ENCODE data around the gene FAM20C.
"Not testable (repeated sequence)": the region's sequence is repeated elsewhere in the genome, so short reads cannot be mapped to it uniquely, and the experiment has no call there.

The FAM20C gene

DNA sequence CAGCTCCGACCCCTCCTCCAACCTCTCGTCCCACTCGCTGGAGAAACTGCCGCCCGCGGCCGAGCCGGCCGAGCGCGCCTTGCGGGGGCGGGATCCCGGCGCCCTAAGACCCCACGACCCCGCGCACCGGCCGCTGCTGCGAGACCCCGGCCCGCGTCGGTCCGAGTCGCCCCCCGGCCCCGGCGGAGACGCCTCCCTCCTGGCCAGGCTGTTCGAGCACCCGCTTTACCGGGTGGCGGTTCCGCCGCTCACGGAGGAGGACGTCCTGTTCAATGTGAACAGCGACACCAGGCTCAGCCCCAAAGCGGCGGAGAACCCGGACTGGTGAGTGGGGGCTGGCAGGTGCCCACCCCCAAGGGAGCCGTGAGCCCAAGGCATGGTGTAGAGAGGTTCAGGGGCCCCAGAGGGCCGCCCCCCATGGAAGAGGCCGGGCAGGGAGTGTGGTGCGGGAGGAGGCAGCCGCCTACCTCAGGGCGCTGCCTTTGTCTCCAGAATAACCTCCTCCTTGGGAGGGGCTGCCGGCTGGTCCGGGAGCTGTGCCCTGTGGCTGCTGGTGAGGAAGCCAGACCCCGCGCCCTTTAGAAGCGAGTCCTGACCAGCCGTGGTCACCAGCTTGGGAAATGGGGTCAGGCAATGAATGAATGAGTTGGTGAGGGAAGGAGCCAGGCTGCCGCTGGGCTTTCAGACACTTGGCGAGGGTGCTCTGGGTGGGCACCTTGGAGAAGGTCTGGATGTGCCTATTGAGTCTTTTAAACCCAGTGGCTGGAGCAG is 1.3 kb downstream of the FAM20C start:
- ATAC-seq: no peak

DNA sequence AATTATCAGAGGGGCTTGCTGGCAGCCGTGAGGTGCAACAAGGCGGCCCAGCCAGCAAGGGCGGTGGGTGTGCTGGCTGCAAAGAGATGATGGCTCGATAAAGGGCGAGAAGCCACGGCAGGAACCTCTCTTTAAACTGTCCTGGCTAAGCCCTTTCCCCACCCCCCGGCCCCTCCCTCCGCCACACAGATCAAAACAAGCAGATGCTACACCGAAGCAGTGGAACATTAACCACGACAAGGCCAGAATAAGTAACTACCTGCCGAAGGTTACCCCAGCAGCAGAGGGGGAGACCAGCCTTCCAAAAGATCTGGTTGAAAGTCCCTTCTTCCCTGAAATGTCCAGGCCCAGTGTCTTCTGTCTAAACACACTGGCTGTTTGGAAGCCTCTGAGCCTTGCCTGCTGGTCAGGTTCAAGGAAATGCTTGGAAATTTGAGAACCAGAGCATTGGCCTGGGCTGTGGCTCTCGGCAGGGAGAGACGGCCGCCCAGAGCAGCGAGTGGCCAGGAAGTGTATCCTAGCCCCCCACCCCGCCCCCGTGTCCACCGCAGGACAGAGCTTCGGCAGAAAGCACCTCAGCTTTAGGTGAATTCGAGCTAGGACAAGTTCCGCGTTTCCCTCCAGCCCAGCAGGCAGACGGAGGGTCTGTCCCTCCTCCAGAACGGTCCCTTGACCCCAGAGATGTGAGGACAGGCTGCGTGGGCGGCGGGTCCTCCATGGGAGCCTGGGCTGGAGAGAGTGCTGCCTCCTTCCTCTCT is 2.1 kb downstream of the FAM20C start:
- ATAC-seq: no peak

DNA sequence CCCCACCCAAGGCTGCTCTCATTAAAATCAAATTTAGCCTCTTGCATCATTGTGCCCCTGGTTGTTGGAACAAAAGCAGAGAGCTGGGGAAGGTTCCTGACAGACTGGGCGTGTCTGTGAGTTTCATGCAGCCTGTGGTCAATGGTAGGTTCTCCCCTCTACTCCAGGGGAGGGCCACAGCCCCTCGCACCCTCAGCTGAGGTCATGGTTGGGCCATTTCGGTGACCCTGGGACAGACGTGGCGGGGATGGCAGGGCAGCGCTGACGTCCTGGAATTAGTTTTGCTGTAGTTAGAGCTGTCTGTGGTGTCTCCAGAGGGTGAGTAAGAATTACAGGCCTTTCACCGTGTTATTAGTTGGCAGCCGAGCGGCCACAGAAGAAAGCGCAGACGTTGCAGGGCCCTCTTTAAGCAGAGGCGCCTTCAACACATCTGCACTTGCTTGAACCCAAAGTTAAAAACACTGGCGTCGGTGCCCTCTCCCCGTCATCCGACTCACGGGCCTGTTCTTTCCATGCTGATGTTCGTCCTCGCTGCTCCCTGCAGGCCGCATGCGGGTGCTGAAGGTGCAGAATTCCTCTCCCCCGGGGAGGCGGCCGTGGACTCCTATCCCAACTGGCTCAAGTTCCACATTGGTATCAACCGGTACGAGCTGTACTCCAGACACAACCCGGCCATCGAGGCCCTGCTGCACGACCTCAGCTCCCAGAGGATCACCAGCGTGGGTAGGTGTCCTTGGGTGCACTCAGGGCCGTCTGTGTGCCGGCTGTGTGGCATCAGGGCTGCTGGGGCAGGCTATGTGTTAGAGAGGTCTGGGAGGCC is 2.8 kb downstream of the FAM20C start:
- ATAC-seq: no peak

DNA sequence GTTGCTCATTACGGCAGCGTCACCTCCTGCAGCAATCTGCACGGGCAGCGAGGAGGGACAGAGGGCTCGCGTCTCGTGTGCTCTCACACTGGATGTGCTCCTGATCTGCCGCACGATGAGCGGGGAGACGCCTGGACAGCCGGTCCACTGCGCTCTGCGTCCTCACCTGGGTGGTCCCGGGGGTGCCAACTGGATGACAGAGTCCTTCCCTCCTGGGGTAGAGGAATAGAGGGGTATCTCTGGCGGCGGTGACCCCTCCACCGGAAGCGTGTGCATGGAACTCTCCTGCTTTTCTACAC is 3.4 kb downstream of the FAM20C start:
- no peak for ATAC-seq

DNA sequence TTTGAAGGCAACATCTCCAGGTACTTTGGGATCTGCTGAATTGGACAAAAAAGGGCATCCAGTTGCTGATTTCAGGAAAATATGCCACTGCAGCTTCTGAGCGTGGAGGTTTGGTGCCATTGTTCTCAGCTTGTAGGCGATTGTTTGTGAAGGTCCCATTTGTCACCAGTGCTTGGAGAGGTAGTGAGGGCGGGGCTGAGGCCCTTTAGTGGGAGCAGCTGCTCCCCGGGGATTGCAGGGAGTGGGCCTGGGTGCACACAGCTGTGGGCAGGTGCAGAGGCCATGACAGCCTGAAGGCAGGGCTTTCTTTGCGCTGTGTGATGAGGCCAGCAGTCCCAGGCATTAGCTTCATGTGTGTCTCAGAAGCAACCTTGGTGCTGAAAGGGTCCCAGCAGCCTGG is 3.9 kb downstream of the FAM20C start:
- ATAC-seq: no peak

DNA sequence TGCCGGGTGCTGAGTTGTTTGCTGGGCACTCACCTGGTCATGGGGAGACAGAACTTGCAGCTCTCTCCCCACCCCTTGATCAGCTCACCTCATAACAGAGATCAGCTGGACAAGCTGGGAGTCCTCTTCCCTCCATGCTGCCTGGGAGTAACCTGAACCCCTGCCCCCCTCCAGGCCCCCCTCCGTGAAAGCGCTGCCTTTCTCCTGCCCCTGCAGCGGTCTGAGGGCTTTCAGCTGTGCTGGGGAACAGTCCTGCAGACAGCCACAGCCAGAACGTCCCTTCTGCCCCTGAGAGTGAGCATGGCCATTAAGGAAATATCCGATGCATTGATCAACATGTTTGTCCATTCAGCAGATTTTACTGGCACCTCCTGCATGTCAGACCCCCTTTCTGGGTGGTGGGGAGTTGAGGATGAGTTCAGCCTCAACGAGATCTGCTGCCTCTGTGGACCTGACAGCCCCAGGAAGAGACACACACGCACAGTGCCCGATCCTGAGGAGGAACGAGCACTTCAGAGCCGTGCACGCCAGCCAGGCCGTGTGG is 4.5 kb downstream of the FAM20C start:
- ATAC-seq: no peak

DNA sequence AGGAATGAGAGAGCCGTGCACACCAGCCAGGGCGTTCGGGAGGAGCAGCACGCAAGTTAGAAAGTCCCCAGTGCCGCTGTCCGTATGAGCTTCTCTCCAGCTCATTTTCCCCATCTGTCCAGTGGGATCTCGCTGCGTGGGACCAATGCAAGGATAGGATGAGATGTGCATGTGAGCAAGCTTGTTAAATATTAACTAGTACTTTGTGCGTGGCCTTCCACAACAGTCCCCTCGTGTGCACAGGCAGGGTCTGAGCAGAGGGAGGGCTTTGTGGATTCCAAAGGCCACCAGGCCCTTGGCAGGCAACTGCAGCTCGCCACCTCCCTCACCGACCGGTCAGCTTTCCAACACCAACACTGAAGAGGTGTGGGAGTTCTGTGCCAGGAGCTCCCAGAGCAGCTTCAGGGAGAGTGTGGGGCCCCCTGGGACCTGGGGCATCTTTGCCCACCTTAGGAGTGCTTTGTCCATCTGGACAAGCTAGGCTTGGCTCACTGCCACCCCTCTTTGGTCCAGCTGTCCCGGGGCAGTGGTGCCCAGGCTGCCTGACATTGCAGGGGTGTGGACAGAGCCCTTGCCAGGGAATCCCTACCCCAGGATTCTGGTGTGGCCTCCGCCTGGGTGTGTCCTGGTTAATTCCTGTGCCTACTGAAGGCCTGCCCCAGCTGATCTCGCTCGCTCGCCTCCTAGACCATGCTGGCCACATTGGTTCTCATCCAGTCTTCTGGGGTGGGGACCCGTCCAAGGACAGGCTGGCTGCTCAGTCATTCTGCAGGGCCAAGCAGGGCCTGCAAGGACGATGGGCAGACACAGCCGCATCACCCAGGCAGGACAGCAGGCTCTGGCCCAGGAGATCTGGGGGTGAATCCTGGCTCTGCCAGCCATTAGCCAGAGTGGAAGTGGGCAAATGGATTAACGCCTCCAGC is 5.3 kb downstream of the FAM20C start:
- no peak for ATAC-seq

DNA sequence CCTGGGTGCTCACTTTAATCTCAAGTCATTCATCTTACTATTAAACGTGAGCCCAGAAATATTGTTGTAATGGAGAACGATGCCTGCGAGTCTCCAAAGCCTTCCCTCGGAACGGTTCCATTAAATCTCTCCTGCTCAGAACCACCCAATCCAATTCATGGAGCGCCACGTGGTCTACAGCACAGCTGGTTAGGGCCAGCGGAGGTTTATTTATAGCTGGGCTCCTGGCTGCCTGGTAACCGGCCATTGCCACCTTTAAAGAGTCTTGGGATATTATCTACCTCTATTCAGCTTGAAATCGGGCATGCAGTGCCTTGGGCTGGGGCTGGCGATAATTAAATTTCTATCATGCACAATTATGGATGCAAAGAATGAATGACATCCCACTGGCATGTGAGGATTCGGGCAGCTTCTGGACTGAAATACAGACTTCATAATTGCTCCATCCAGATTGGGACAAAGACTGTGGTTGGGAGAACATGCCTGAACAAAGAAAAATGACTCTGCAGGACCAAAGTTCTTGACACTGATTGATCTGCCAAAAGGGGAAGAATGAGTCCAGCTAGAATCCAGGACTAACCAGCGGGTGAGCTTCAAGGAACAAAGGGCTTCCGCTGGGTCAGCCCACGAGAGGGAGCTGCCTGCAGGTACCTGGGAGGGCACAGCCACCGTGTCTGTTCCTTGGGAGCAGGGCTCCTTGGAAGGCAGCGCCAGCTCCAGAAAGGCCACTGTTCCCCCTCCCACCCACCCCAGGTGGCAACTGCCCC is 7.3 kb downstream of the FAM20C start:
- no peak for ATAC-seq

DNA sequence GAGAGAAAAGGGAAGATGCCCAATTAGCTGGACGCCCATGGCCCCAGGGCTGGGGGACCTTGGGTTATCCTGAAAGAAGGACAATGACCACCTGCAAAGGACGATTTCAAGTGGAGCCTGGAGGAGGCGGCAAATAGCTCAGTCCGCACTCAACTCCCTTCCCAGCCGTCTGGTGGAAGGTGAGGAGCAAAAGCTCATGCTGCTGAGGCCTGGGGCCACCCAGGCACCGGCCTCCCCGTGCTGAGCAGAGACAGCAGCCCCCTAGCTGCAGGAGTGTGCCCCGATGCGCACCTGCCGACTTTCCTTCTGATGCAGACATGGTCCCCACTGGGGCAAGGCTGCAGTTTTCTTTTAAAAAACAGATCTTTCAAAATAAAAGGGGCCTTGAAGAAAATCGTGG is 7.9 kb downstream of the FAM20C start:
- no peak for ATAC-seq

DNA sequence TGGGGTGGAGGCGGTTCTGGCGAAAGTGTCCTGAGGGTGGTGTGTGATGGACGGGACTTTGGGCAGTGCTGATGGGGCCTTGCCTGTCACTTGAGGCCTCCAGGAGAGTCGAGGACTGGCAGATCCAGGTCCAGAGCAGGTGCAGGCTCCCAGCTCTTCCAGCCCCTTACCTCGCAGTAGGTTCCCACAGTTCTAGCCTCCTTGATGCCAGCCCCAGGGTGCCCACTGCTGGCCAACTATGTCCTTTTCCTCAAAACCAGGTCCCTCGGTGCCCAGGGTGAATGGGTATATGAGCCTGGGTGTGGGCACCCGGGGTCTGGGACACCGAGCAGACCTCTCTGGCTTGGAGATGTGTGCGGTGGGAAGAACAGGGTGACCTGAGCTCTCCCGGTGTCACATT is 8.3 kb downstream of the FAM20C start:
- no peak for ATAC-seq

DNA sequence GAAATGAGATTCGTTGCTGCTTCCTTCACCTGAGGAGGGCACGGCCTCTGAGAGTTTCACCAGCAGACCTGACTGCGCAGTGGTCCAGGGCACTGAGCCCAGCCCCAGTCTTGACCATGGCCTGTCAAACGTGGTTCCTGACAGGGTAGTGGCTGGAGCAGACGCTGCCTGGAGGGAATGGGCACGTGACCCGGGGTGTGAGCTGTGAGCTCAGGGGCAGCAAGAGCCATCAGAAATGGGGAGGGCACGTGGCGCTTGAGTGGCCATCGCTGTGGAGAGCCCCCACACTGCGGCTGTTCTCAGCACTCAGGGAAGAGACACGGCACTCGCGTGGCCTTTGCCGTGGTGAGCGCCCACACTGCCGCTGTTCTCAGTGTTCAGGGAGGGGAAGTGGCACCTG is 12.0 kb downstream of the FAM20C start:
- ATAC-seq: no peak

DNA sequence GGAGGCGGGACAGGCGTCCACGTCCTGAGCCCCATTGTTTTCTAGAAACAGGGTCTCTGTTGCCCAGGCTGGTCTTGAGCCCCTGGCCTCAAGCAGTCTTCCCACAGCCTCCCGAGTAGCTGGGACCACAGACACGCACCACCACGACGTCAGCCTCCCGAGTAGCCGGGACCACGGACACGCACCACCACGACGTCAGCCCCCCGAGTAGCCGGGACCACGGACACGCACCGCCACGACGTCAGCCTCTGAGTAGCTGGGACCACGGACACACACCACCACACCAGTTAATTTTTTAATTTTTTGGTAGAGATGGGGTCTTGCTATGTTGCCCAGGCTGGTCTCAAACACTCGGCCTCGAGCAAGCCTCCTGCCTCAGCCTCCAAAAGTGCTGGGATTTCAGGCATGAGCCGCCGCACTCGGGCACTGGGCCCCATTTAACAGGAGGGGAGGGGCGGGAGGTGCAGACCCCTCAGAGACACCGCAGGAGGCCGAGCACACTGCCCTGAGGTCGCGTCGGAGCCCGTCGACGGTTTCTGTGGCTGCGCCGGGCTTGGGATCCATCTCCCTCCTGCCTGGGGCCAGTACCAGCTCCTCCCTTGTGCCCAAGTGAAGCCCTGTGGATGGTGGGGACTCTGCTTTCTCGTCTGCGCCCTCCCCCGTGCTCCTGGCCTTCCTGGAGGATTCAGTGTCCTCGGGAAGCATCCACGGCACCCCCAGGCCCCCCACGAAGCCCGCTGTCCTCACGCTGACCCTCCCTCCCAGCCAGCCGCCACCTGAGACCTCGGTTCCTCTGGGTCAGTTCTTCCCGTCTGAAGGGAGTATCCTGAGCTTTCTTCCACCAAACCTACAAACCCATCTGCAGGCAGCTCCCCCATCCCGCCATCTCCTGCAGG is 13.0 kb downstream of the FAM20C start:
- no peak for ATAC-seq

DNA sequence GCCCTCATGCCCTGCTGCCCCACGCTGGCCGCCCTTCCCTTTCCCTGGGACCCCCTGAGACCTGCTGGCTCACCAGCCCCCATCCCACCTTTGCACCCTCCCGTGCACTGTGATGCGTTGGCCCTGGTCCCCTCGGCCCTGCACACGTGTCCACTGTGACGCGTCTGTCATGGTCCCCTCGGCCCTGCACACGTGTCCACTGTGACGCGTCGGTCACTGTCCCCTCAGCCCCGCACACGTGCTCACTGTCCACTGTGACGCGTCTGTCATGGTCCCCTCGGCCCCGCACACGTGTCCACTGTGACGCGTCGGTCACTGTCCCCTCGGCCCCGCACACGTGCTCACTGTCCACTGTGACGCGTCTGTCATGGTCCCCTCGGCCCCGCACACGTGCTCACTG is 14.0 kb downstream of the FAM20C start:
- ATAC-seq: not testable (repeated sequence)

DNA sequence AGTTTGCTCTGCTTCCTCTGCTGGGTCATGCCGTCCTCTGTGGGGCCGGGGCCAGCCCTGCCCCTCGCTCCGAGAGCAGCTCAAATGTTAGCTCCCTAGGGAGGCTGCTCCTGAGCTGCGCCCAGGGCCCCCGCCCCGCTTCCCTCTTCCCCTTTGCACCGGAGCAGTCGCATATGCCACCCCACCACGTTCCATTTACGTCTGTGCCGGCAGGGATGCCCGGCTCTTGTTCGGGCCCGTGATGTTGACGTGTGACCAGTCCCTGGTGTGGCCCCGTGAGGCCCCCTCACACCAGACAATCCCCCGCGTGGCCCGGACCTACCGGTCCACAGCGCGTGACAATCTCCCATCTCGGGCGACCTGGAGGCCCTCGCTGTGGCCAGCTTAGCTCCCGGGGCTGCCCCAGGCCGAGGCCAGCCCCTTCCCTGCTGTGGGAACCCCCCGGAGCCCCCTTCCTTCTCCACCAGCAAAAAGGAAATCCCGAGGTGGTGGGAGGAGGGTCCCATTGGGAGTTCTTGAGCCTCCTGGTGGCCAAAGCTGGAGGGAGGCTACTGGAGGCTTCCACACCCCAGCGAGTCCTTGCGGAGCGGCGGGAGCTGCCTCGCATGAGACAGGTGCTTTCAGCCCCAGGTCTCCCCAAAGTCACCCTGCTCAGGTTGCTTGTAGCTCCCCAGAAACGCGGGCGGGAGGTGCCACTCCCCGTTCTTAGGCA is 15.2 kb downstream of the FAM20C start:
- no peak for ATAC-seq

DNA sequence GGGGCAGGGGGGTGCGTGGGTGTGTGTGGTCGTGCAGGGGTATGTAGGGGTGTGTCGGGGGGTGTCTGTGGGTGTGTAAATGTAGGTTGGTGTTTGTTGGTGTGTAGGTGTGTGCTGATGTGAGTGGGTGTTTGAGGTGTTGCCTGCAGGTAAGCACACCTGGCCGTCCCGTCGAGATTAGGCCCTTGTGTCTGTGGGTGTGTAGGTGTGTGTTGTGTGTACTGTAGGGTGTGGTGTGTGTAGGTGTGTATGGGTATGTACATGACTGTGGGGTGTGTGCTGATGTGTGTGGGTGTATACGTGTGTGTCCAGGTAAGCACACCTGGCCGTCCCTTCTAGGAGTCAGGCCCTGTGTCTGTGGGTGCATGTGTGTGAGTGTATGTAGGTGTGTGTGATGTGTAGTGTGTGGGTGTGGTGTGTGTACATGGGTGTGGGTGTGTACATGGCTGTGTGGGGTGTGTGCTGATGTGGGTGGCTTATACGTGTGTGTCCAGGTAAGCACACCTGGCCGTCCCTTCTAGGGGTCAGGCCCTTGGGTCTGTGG is 15.8 kb downstream of the FAM20C start:
- no peak for ATAC-seq

DNA sequence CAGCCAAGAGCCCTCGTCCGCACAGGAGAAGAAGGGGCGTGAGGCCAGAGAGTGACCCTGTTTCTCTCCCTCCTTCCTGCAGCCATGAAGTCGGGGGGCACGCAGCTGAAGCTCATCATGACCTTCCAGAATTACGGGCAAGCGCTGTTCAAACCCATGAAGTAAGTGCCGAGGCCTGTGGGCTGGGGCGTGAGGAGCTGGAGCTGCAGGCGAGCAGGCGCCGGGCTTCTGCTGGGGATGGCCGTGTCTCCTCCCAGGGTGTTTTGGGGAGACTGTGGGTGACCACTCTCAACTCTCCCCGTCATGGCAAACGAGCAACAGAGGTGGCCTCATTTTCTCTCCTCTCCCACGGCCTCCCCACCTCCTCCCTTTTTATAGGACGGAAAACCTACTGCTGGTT is 16.4 kb downstream of the FAM20C start:
- no peak for ATAC-seq

DNA sequence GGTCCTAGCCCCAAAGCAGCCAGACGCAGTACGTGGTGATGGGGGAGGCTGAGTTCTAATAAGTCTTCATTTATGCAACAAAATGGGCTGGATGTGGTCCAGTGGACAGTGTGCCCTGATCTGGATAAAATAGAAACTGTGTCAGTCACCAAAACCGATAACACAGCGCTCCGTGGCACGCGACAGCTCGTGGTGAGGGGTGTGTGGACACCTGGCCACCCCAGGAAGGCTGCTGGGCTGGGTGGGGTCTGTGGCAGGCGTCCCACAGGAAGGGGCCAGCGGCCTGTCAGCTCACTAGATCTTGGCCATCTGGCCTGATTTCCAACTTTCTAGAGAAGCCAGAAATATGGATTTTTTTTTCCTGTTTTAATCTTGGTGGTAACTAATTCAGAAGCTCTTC is 17.0 kb downstream of the FAM20C start:
- ATAC-seq: no peak

DNA sequence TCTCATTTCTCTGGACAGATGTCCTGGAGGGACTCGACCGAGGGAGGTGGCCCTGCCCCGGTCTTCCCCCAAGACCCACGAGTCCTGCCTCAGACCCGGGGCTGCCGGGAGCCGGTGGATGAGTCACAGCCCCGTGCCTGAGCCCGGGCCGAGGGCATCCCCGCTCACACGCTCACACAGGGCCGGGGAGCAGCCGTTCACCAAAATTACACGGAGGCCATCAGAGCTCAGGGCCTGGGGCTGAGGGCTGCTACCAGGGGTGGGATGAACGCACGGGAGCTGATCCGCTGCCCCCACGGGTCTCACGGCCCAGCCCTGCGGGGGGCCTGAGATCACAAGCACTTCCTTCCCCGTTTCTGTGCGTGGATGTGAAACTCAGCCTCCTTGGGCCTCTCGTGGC is 17.5 kb downstream of the FAM20C start:
- no peak for ATAC-seq

DNA sequence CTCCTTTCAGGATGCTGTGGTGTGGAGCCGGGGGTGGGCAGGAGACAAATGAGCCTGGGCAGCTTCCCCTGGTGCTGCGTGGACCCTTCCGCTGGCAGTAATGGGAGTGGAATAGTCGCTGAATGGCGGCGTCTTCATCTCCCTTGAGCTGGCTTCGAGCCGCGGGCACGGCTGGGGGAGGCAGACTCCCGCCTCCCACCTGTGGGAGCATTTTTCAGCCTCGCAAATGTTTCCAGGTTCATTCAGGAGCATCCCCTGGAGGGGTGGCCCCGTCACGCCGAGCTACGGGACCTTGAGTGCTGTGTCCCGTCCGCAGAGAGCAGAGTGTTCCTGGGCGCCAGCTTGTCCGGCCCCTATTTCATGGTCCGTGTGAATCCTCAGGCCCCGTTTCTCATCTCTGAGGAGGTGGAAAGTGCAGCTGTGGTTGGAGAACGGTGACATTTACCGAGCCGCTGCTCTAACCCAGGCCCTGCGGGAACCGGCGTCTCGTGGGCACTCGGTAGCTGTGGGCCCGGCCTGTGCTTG is 18.1 kb downstream of the FAM20C start:
- ATAC-seq: no peak

Data from activated CD4-positive, CD25-positive, alpha-beta regulatory T cell treated with anti-CD3 and anti-CD28 coated beads, Interleukin-2, amount 50 U/mL, for 24 hours (primary cell).